Hematopoietic multipotent progenitor cell (in vitro differentiated cells): ENCODE results near the gene ZNHIT1. TPM values are rescaled to one million over a fixed set of nuclear protein-coding genes. Genes with fewer than 3 reads are reported as not detected.
"Not testable (repeated sequence)": the region's sequence is repeated elsewhere in the genome, so short reads cannot be mapped to it uniquely, and the experiment has no call there.

ENCODE experiments used
- DNase-seq, 3 donors: peaks; one replicate each; pipeline ENCODE4 v3.0.0-alpha.2; 2011 to 2015; ENCODE audit warnings: low read depth in 2 of 3, low spot score in 2 of 3
- total RNA-seq: library from RNA; depleted of rRNA; stranded (reverse); fragments of >200 nt; gene quantifications from one replicate; pipeline ENCODE4 v1.2.3, GENCODE V29; 2012

ZNHIT1 gene
- total RNA-seq, 1 donor: 35.5 TPM

DNA sequence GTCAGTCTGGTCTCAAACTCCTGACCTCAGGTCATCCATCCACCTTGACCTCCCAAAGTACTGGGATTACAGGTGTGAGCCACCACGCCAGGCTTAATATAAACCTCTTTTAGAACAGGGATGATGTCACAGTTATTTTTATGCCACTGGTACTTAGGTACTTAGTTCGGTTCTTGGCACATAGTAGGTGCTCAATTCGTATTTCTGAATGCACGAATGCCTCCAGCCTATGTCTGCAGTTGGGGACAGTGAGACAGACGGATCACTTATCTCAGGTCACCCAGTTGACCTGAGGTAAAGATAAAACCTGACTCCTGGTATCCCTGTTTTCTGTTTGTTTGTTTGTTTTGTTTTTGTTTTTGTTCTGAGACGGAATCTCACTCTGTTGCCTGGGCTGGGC, 31.8 kb upstream of the ZNHIT1 start:
- DNase-seq: no peak

GRCh38 chr7:101186844-101187428, 31.0 kb upstream of the ZNHIT1 start:
- no peak for DNase-seq

DNA sequence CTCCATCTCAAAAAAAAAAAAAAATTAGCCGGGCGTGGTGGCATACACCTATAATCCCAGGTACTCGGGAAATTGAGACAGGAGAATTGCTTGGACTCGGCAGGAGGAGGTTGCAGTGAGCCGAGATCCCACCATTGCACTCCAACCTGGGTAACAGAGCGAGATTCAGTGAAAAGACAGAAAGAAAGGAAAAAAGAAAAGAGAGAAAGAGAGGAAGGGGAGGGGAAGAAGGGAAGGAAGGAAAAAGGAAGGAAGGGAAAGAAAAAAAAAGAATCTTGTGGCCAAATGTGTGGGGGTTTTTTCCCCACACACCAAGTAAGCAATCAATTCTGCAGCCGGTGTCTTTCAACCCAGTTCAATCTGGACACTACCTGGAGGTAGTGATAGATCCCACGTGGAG, 28.9 kb upstream of the ZNHIT1 start:
- no peak for DNase-seq

DNA sequence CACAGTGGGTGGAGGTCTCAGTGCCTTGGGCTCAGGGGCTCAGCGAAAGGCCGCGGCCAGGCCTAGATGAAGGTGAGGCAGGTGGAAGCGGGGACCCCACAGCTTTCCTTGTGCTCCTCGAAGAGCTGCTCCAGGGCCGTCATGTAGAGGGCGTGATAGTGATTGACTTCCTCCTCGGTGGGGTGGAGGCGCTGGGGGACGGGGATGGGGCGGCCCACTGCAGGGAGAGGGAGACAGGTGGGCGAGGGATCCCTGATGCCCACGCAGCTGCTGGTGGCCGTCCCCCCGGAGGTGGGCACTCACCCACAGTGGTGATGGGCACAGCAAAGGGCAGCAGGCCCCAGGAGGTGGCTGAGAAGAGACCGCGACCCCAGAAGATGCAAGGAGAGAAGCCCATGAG, 22.1 kb upstream of the ZNHIT1 start:
- no peak for DNase-seq

- no peak for DNase-seq
Measured at GRCh38 chr7:101197991-101198390, 20.0 kb upstream of the ZNHIT1 start.

GRCh38 chr7:101198476-101198875, 19.5 kb upstream of the ZNHIT1 start:
- no peak for DNase-seq

DNA sequence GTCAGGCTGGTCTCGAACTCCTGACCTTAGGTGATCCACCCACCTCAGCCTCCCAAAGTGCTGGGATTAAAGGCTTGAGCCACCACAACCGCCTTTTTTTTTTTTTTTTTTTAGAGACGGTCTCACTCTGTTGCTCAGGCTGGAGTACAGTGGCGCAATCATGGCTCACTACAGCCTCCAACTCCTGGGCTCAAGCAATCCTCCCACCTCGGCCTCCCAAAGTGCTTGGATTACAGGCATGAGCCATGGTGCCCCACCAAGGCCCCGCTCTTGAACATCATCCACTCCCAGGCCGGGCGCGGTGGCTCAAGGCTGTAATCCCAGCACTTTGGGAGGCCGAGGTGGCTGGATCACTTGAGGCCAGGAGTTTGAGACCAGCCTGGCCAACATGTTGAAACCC, 18.4 kb upstream of the ZNHIT1 start:
- DNase-seq: not testable (repeated sequence)

DNA sequence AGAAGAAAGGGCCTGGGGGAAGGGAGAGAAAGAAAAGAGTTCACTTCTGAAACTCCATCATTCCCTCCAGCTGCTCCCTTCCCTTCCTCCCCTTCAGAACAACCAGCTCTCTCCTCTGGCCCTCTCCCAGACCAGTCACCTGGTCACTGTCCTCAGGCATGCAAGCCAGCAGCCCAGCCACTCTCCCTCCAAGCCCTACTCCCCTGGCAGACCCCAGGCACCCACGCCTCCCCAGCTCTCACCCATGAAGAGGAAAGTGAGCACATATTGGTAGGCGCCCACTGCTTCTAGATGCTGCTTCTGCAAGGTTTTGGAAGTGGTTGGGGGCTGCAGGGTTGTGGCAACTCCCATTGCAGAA, 17.5 kb upstream of the ZNHIT1 start:
- DNase-seq: no peak

GRCh38 chr7:101200862-101201599, 16.9 kb upstream of the ZNHIT1 start, which contains the start of gene MOGAT3:
TSS of gene MOGAT3 (minus strand) at chr7:101201036. CDS start at chr7:101200854, 182 bp downstream.
- no peak for DNase-seq

DNA sequence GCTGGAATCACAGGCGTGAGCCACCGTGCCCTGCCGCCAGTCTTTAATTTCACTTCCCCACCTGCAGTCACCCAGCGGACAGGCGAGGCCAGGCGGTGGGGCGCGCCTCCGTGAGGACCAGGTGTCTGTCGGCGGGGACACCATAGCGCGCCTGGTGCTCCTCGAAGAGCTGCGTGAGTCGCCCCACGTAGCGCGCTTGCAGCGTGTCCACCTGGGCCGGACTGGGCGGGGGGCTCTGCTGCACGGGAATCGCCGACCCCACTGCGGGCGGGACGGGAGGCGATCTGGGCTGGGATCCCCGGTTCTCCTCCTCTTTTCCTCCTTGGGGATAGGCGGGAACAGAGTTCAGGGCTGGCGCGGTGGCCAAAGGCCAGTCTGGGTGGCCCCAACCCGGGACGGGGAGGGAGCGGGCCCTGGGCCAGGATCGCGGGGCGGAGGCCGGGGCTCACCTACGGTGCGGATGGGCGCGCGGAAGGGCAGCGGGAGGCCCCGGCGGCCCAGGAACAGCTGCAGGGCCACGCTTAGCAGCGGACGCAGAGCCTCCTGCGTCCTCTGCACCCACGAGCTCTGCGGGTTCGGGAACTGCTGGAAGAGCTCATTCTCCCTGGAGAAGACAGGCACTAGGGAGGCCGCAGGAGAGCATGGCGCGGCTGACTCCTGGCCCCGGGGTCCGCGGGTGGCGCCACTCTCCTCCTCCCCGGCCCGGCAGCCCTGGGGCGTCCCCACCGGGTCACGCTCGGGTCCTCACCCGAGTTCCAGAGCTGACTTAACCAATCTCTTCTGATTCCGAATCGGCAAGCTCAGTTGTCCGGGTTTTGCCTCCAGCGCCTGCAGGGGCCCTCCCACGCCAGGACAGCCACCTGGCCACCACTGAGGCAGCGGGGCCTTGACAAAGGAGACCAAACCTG, 16.0 kb upstream of the ZNHIT1 start:
- no peak for DNase-seq

GRCh38 chr7:101202603-101202918, 15.4 kb upstream of the ZNHIT1 start:
- no peak for DNase-seq

GRCh38 chr7:101203740-101204738, 13.9 kb upstream of the ZNHIT1 start:
- DNase-seq: not testable (repeated sequence)

DNA sequence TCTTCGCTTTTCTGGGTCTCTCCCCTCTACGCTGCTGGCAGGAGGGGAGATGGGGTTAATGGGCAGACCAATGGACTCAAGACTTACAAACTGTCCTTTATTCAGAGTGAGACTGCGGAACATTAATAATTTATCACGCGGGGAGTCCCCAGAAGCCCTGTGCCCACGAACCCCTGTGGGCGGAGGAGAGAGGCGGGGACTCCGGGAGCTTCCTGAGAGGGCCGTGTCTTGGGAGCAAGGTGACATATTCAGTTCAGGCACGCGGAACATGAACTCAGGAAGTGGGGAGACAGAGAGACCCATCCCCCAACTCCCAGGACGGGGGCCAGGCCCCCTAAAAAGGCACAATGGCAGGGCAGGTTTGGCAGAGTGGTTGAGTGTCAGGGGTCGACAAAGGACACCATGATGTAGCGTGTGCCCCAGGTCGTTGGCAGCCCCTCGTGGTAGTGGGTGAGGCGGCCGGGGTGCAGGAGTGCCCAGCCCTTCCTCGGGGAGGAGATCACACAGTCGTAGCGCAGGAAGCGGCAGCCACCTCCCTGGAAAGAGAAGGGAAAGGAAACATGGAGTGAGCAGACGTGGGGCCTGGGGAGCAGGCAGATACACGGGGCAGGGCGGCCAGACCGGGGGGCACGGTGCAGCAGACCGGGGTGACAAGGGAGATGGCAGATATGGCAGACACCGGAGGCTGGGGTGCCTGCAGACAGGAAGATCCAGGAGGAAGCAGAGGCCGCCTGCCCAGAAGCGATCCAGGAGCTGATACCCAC, 11.9 kb upstream of the ZNHIT1 start:
- no peak for DNase-seq

GRCh38 chr7:101206665-101207042, 11.3 kb upstream of the ZNHIT1 start:
- DNase-seq: no peak

DNA sequence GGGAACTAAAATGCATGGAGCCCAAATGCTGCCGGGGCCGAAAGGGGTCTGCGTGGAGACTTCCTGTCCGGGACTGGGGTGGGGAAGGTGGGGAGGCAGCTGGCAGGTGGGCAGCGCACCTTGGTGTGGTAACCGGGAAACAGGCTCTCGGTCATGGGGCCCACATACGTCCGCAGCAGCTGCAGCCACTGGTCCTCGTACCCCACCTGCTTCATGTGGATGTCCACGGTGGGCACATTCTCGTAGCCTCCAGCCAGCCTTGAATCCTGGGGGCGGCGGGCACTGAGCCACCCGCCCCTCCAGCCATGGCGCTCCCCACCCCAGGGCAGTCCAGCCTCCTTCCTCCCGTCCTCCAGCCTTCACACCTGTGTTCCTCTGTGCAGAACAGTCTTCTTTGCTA, 10.5 kb upstream of the ZNHIT1 start:
- DNase-seq: no peak

DNA sequence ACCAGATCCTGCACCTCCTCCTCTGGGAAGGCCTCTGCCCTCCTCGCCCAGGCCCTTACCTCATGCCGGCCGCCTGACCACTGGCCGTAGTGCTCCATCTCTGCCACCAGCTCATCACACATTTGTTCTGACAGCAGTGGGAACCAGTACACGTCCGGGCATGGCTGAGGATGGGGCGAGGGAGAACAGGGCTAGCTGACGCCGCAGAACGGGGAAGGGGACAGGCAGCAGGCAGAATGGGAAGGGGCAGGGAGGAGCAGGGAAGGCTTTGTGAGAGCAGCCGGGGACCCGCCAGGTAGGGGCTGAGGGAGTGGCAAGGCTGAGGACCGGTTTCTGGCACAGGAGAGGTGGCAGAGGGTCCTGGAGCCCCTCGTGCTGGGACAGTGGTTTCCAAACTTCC, 9.2 kb upstream of the ZNHIT1 start:
- no peak for DNase-seq

DNA sequence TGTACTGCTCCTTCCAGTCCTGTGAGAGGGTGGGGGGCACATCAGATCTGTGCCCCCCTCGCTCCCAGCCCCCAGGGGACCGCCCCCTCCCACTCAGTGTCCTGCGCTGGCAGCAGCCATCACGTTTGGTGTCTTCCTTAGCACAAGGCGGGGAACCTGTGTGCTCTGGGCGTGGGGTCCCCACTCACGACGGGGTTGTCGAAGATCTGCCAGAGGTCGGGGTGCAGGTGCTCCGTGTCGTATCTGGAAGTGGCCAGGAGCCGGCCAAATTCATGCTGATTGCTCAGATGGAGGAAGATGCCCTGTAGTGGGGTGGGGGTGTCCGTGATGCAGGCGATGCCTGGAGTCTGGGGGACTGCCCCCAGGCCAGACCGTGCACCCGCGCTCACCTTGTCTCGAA, 7.8 kb upstream of the ZNHIT1 start:
- DNase-seq: no peak

GRCh38 chr7:101211501-101211900, 6.5 kb upstream of the ZNHIT1 start:
- no peak for DNase-seq

- DNase-seq: no peak
Measured at GRCh38 chr7:101212014-101212413, 6.0 kb upstream of the ZNHIT1 start.
